ENCODE measurements around the gene PRSS57.

PRSS57 gene

GRCh38 chr19:739998-740715, 44.9 kb upstream of the PRSS57 start:
- H3K27ac ChIP-seq (ENCODE audit: poor library complexity, severe bottlenecking) = no peak overlapping the region
- TF ChIP-seq CTCF (IDR thresholded peaks at IDR 0.05; ENCODE audit: poor library complexity, severe bottlenecking) = no peak
- peak; percentile 52 for DNase-seq (ENCODE audit: low spot score)

GRCh38 chr19:738509-739128, 43.4 kb upstream of the PRSS57 start:
- ATAC-seq (ENCODE audit: low read depth) = no peak
- no peak for TF ChIP-seq CTCF (IDR thresholded peaks at IDR 0.05; ENCODE audit: poor library complexity, severe bottlenecking)
- H3K36me3 ChIP-seq (ENCODE audit: low read depth) = no peaks in the 10 kb centered on the region
- no peaks in the 10 kb centered on the region for H3K9me3 ChIP-seq (ENCODE audit: severe bottlenecking)
- DNase-seq (ENCODE audit: low spot score) = peak; percentile 58
- no peaks in the 10 kb centered on the region for H3K4me1 ChIP-seq (ENCODE audit: insufficient read depth, poor library complexity, severe bottlenecking)
- no peak overlapping the region for H3K4me3 ChIP-seq (ENCODE audit: severe bottlenecking)
- no peaks in the 10 kb centered on the region for H3K27me3 ChIP-seq (ENCODE audit: insufficient read depth, poor library complexity, severe bottlenecking)
- H3K27ac ChIP-seq (ENCODE audit: poor library complexity, severe bottlenecking) = no peak overlapping the region

More at GRCh38 chr19:739998-740715, 44.9 kb upstream of the PRSS57 start:
- ATAC-seq (ENCODE audit: low read depth) = no peak
- no peaks in the 10 kb centered on the region for H3K27me3 ChIP-seq (ENCODE audit: insufficient read depth, poor library complexity, severe bottlenecking)
- H3K4me1 ChIP-seq (ENCODE audit: insufficient read depth, poor library complexity, severe bottlenecking) = no peaks in the 10 kb centered on the region
- H3K9me3 ChIP-seq (ENCODE audit: severe bottlenecking) = no peaks in the 10 kb centered on the region
- H3K36me3 ChIP-seq (ENCODE audit: low read depth) = no peaks in the 10 kb centered on the region
- no peak overlapping the region for H3K4me3 ChIP-seq (ENCODE audit: severe bottlenecking)

- Histone ChIP-seq H3K9me3 (ENCODE audit: severe bottlenecking) (no peaks in the 10 kb centered on the region), H3K4me3 (ENCODE audit: severe bottlenecking) (no peak overlapping the region), H3K27ac (ENCODE audit: poor library complexity, severe bottlenecking) (no peak overlapping the region), H3K36me3 (ENCODE audit: low read depth) (no peaks in the 10 kb centered on the region), H3K27me3 (ENCODE audit: insufficient read depth, poor library complexity, severe bottlenecking) (no peaks in the 10 kb centered on the region), H3K4me1 (ENCODE audit: insufficient read depth, poor library complexity, severe bottlenecking) (no peaks in the 10 kb centered on the region)
- DNase-seq (ENCODE audit: low spot score) (peak; percentile 51), ATAC-seq (ENCODE audit: low read depth) (peak; percentile 41; the same call in 1 of the 3 replicates)
- TF ChIP-seq CTCF (IDR thresholded peaks at IDR 0.05; ENCODE audit: poor library complexity, severe bottlenecking) = peak; percentile 26
Measured at GRCh38 chr19:737591-738093, 42.4 kb upstream of the PRSS57 start.

- Histone ChIP-seq H3K4me1 (ENCODE audit: insufficient read depth, poor library complexity, severe bottlenecking) (no peaks in the 10 kb centered on the region), H3K27me3 (ENCODE audit: insufficient read depth, poor library complexity, severe bottlenecking) (no peaks in the 10 kb centered on the region), H3K9me3 (ENCODE audit: severe bottlenecking) (no peaks in the 10 kb centered on the region), H3K27ac (ENCODE audit: poor library complexity, severe bottlenecking) (no peak overlapping the region), H3K4me3 (ENCODE audit: severe bottlenecking) (no peak overlapping the region), H3K36me3 (ENCODE audit: low read depth) (no peaks in the 10 kb centered on the region)
- DNase-seq (ENCODE audit: low spot score) = no peak
- TF ChIP-seq CTCF (IDR thresholded peaks at IDR 0.05; ENCODE audit: poor library complexity, severe bottlenecking) = no peak
- no peak for ATAC-seq (ENCODE audit: low read depth)
Measured at GRCh38 chr19:736125-736524, 40.9 kb upstream of the PRSS57 start.

GRCh38 chr19:734716-735115, 39.5 kb upstream of the PRSS57 start:
- no peak overlapping the region for H3K27ac ChIP-seq (ENCODE audit: poor library complexity, severe bottlenecking)
- no peaks in the 10 kb centered on the region for H3K27me3 ChIP-seq (ENCODE audit: insufficient read depth, poor library complexity, severe bottlenecking)
- ATAC-seq (ENCODE audit: low read depth) (no peak), DNase-seq (ENCODE audit: low spot score) (no peak)
- H3K4me1 ChIP-seq (ENCODE audit: insufficient read depth, poor library complexity, severe bottlenecking) = no peaks in the 10 kb centered on the region
- H3K36me3 ChIP-seq (ENCODE audit: low read depth) = no peaks in the 10 kb centered on the region
- H3K9me3 ChIP-seq (ENCODE audit: severe bottlenecking) = no peaks in the 10 kb centered on the region
- TF ChIP-seq CTCF (IDR thresholded peaks at IDR 0.05; ENCODE audit: poor library complexity, severe bottlenecking) = no peak
- no peak overlapping the region for H3K4me3 ChIP-seq (ENCODE audit: severe bottlenecking)

Measured in RWPE2 (cell line).